Suprapubic skin (tissue), 4 donors: ENCODE measurements around the gene DHRS9.

ENCODE experiments used
- EP300 ChIP-seq: sonication (generic); formaldehyde crosslinking; IDR thresholded peaks from one replicate; pipeline ENCODE4 v1.6.1; 2017; ENCODE audit warnings: antibody characterized with exemption
- POLR2A ChIP-seq, 2 donors: fragments of 450-650 bp; IDR thresholded peaks; one replicate each; pipeline ENCODE4 v1.6.1; 2017; ENCODE audit warnings: antibody characterized with exemption in 2 of 2, mild to moderate bottlenecking in 2 of 2, moderate library complexity in 2 of 2
- POLR2AphosphoS5 ChIP-seq, 3 donors: sonication (generic); formaldehyde crosslinking; IDR thresholded peaks; one replicate each; pipeline ENCODE4 v1.6.1; 2017; ENCODE audit warnings: antibody characterized with exemption in 3 of 3
- TF ChIP-seq, protein P1 (sequence below), 2 donors: fragments of 200-600 bp in 1 of 2; fragments of 450-650 bp in 1 of 2; sonication (generic) in 1 of 2; IDR thresholded peaks; one replicate each; pipeline ENCODE4 v1.5.1; 2016 to 2019; ENCODE audit warnings: antibody characterized with exemption in 2 of 2, mild to moderate bottlenecking in 1 of 2, moderate library complexity in 1 of 2

DNA sequence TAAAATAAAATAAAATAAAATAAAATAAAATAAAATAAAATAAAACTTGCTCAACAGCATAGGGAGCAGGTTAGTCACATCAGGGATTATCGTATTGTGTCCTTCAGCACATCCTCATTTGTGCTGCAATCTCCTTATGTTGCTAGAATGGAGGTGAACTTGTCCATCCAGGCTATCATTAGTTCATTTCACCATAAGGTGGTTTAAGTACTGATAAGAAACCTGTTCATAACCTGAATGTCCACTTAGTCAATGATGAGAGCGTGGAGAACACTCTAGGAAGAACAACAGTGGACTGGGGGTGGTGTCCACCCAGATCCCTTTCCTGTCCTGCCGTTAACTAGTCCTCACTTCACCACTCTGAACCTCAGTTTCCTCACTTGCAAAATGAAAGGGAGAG, 21.9 kb downstream of the DHRS9 start:
- TF ChIP-seq POLR2A (IDR thresholded peaks at IDR 0.05): no peak
- TF ChIP-seq, protein P1, sequence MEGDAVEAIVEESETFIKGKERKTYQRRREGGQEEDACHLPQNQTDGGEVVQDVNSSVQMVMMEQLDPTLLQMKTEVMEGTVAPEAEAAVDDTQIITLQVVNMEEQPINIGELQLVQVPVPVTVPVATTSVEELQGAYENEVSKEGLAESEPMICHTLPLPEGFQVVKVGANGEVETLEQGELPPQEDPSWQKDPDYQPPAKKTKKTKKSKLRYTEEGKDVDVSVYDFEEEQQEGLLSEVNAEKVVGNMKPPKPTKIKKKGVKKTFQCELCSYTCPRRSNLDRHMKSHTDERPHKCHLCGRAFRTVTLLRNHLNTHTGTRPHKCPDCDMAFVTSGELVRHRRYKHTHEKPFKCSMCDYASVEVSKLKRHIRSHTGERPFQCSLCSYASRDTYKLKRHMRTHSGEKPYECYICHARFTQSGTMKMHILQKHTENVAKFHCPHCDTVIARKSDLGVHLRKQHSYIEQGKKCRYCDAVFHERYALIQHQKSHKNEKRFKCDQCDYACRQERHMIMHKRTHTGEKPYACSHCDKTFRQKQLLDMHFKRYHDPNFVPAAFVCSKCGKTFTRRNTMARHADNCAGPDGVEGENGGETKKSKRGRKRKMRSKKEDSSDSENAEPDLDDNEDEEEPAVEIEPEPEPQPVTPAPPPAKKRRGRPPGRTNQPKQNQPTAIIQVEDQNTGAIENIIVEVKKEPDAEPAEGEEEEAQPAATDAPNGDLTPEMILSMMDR (IDR thresholded peaks at IDR 0.05): no peak
- TF ChIP-seq POLR2AphosphoS5 (IDR thresholded peaks at IDR 0.05): no peak
- no peak for TF ChIP-seq EP300
